H1 (cell line): ENCODE measurements around the gene SMARCD2. TPM values are rescaled to one million over a fixed set of nuclear protein-coding genes. Genes with fewer than 3 reads are reported as not detected.

Experiments used
- CTCF ChIA-PET: fragments of 300-600 bp; sonication (Branson Sonifier 250); formaldehyde crosslinking; loops from one replicate; lab custom pipeline; 2021; ENCODE audit not compliant: partially characterized antibody; lab: Charles Lee
- POLR2A ChIA-PET: fragments of 300-600 bp; sonication (Branson Sonifier 250); formaldehyde crosslinking; loops from one replicate; lab custom pipeline; 2021; ENCODE audit warnings: inconsistent platforms; ENCODE audit not compliant: partially characterized antibody; lab: Charles Lee
- DNase-seq, 2 experiments: peaks; one replicate each; pipeline versions ENCODE4 v3.0.0 to v3.0.0-alpha.2; 2010 to 2022; ENCODE audit warnings: low spot score in 2 of 2, low read depth in 1 of 2, mixed read lengths in 1 of 2
- FAIRE-seq: peaks from 2 replicates; lab custom pipeline; 2011; peaks lifted over from hg19 to GRCh38; lab: Jason Lieb, UNC
- H2AFZ ChIP-seq: 2 replicates; pipeline ENCODE4 v1.8.1; 2012; ENCODE audit warnings: low read length, inconsistent platforms
- H2AK5ac ChIP-seq: 2 replicates; pipeline ENCODE4 v1.6.1; 2013; ENCODE audit warnings: low read depth, low read length
- H2BK120ac ChIP-seq: replicated peaks from 2 replicates; pipeline ENCODE3; 2013; ENCODE audit warnings: low read depth, low read length, inconsistent platforms
- H2BK12ac ChIP-seq: 2 replicates; pipeline ENCODE4 v1.6.1; 2013; ENCODE audit warnings: low read depth, low read length
- H2BK15ac ChIP-seq: 2 replicates; pipeline ENCODE4 v1.6.1; 2013; ENCODE audit warnings: low read length
- H2BK20ac ChIP-seq: 2 replicates; pipeline ENCODE4 v1.6.1; 2013; ENCODE audit warnings: low read length
- H2BK5ac ChIP-seq: 2 replicates; pipeline ENCODE4 v1.6.1; 2013; ENCODE audit warnings: low read depth, low read length
- H3K14ac ChIP-seq: 2 replicates; pipeline ENCODE4 v1.6.1; 2013; ENCODE audit warnings: inconsistent platforms; ENCODE audit not compliant: insufficient read length
- H3K18ac ChIP-seq: 2 replicates; pipeline ENCODE4 v1.6.1; 2013; ENCODE audit warnings: low read length; ENCODE audit errors: extremely low read depth
- H3K23ac ChIP-seq: 2 replicates; pipeline ENCODE4 v1.6.1; 2013; ENCODE audit warnings: inconsistent platforms; ENCODE audit not compliant: insufficient read length
- H3K23me2 ChIP-seq: 2 replicates; pipeline ENCODE4 v1.6.1; 2013; ENCODE audit warnings: low read depth, low read length
- H3K27ac ChIP-seq: 2 replicates; pipeline ENCODE4 v1.6.1; 2011; ENCODE audit warnings: low read depth, low read length, inconsistent platforms
- H3K27me3 ChIP-seq, 4 experiments: replicated peaks in 1 of 4; 1 replicate in 1 of 4; 2 replicates in 3 of 4; pipeline versions ENCODE4 v1.6.1 to v1.8.1; 2011 to 2013; ENCODE audit warnings: low read length in 3 of 4, mild to moderate bottlenecking in 3 of 4, inconsistent platforms in 2 of 4, mixed read lengths in 2 of 4, moderate library complexity in 1 of 4; ENCODE audit not compliant: control insufficient read depth in 3 of 4, insufficient read depth in 3 of 4; ENCODE audit errors: extremely low read depth in 1 of 4
- H3K36me3 ChIP-seq, 4 experiments: 2 replicates each; pipeline versions ENCODE4 v1.6.1 to v1.8.1; 2011 to 2013; ENCODE audit warnings: mild to moderate bottlenecking in 4 of 4, low read length in 3 of 4, moderate library complexity in 2 of 4, control low read depth in 1 of 4, inconsistent platforms in 1 of 4; ENCODE audit not compliant: insufficient read depth in 4 of 4, control insufficient read depth in 2 of 4
- H3K4ac ChIP-seq: replicated peaks from 2 replicates; pipeline ENCODE3; 2013; ENCODE audit warnings: low read length, low read depth, mixed read lengths, inconsistent platforms; ENCODE audit not compliant: insufficient read length
- H3K4me1 ChIP-seq, 4 experiments: replicated peaks in 1 of 4; 1 replicate in 1 of 4; 2 replicates in 3 of 4; pipeline versions ENCODE4 v1.6.1 to v1.8.1; 2011 to 2013; ENCODE audit warnings: low read length in 3 of 4, inconsistent platforms in 2 of 4, mixed read lengths in 1 of 4; ENCODE audit not compliant: insufficient read depth in 4 of 4, control insufficient read depth in 3 of 4
- H3K4me2 ChIP-seq, 2 experiments: 2 replicates each; pipeline versions ENCODE4 v1.6.1 to v1.8.1; 2011 to 2013; ENCODE audit warnings: low read depth in 2 of 2, low read length in 2 of 2, control low read depth in 1 of 2, inconsistent platforms in 1 of 2, mild to moderate bottlenecking in 1 of 2; ENCODE audit not compliant: insufficient read depth in 1 of 2
- H3K4me3 ChIP-seq, 4 experiments: fragments of 200-600, 300-600 bp in 1 of 4; sonication (generic), shearing (Covaris generic), sonication (Bioruptor Twin) in 1 of 4; 2 replicates each; pipeline versions ENCODE4 v1.5.1 to v1.8.1; 2011 to 2016; ENCODE audit warnings: low read length in 4 of 4, low read depth in 3 of 4, control low read depth in 2 of 4, inconsistent platforms in 2 of 4, mild to moderate bottlenecking in 2 of 4, mixed read lengths in 1 of 4, moderate library complexity in 1 of 4; ENCODE audit not compliant: insufficient read depth in 2 of 4; ENCODE audit errors: extremely low read depth in 1 of 4
- H3K56ac ChIP-seq: replicated peaks from 2 replicates; pipeline ENCODE3; 2013; ENCODE audit warnings: low read depth, mild to moderate bottlenecking, mixed read lengths, low read length, inconsistent platforms; ENCODE audit not compliant: insufficient read length
- H3K79me1 ChIP-seq: 2 replicates; pipeline ENCODE4 v1.6.1; 2013; ENCODE audit warnings: low read depth, low read length, control low read depth
- H3K79me2 ChIP-seq, 2 experiments: 2 replicates each; pipeline versions ENCODE4 v1.6.1 to v1.8.1; 2012 to 2013; ENCODE audit warnings: low read length in 2 of 2, mild to moderate bottlenecking in 2 of 2, inconsistent platforms in 1 of 2; ENCODE audit not compliant: insufficient read depth in 2 of 2, control insufficient read depth in 1 of 2
- H3K9ac ChIP-seq, 4 experiments: replicated peaks in 1 of 4; 1 replicate in 1 of 4; 2 replicates in 3 of 4; pipeline versions ENCODE4 v1.6.1 to v1.8.1; 2011 to 2013; ENCODE audit warnings: low read depth in 3 of 4, low read length in 3 of 4, control low read depth in 2 of 4, mild to moderate bottlenecking in 2 of 4, moderate library complexity in 2 of 4, inconsistent platforms in 1 of 4; ENCODE audit errors: extremely low read depth in 1 of 4
- H3K9me3 ChIP-seq, 2 experiments: 2 replicates each; pipeline versions ENCODE4 v1.6.1 to v1.8.1; 2012 to 2013; ENCODE audit warnings: mild to moderate bottlenecking in 2 of 2, moderate library complexity in 2 of 2, control low read depth in 1 of 2, inconsistent platforms in 1 of 2, low read depth in 1 of 2, low read length in 1 of 2, mixed read lengths in 1 of 2; ENCODE audit not compliant: insufficient read depth in 2 of 2
- H4K20me1 ChIP-seq, 2 experiments: replicated peaks in 1 of 2; 2 replicates each; pipeline versions ENCODE3 to v1.8.1; 2011 to 2013; ENCODE audit warnings: inconsistent platforms in 2 of 2, low read length in 2 of 2, mild to moderate bottlenecking in 1 of 2; ENCODE audit not compliant: insufficient read depth in 2 of 2, control insufficient read depth in 1 of 2
- H4K5ac ChIP-seq: 2 replicates; pipeline ENCODE4 v1.6.1; 2013; ENCODE audit warnings: low read length, low read depth, mixed read lengths, inconsistent platforms; ENCODE audit not compliant: insufficient read length
- H4K8ac ChIP-seq: 2 replicates; pipeline ENCODE4 v1.8.0; 2013; ENCODE audit warnings: mild to moderate bottlenecking, moderate library complexity, low read length, inconsistent platforms; ENCODE audit not compliant: insufficient read depth; ENCODE audit errors: extremely low read depth
- H4K91ac ChIP-seq: replicated peaks from 2 replicates; pipeline ENCODE3; 2013; ENCODE audit warnings: low read length, mixed read lengths, inconsistent platforms; ENCODE audit not compliant: insufficient read length
- BACH1 ChIP-seq: IDR thresholded peaks from 2 replicates; pipeline ENCODE4 v1.6.1; 2012; ENCODE audit warnings: low read length, improper control_type of control experiment
- CBX8 ChIP-seq: fragments of 300-800, 300-1000 bp; sonication (generic); IDR thresholded peaks from 2 replicates; pipeline ENCODE4 v1.7.1; 2016; ENCODE audit warnings: low read depth, low read length, borderline replicate concordance
- CEBPB ChIP-seq: IDR thresholded peaks from 2 replicates; pipeline ENCODE4 v1.6.1; 2012; ENCODE audit warnings: low read depth, low read length
- CHD1 ChIP-seq: IDR thresholded peaks from 2 replicates; pipeline ENCODE4 v1.6.1; 2012; ENCODE audit warnings: low read depth, low read length, improper control_type of control experiment
- CHD2 ChIP-seq: IDR thresholded peaks from 2 replicates; pipeline ENCODE4 v1.6.1; 2012; ENCODE audit warnings: low read length, improper control_type of control experiment
- CREB1 ChIP-seq: IDR thresholded peaks from 2 replicates; pipeline ENCODE4 v1.6.1; 2012; ENCODE audit warnings: inconsistent platforms
- GTF2F1 ChIP-seq: IDR thresholded peaks from 2 replicates; pipeline ENCODE4 v1.6.1; 2012; ENCODE audit warnings: low read depth, low read length, improper control_type of control experiment, borderline replicate concordance
- JUN ChIP-seq: IDR thresholded peaks from 2 replicates; pipeline ENCODE4 v1.6.1; 2011; ENCODE audit warnings: low read depth, mild to moderate bottlenecking, improper control_type of control experiment, low read length
- MAX ChIP-seq: IDR thresholded peaks from 2 replicates; pipeline ENCODE4 v1.6.1; 2012; ENCODE audit warnings: inconsistent platforms
- RFX5 ChIP-seq: IDR thresholded peaks from 2 replicates; pipeline ENCODE4 v1.6.1; 2011; ENCODE audit warnings: low read depth, low read length, improper control_type of control experiment, borderline replicate concordance
- SP1 ChIP-seq: IDR thresholded peaks from 2 replicates; pipeline ENCODE4 v1.6.1; 2011; ENCODE audit warnings: low read depth, low read length
- SUZ12 ChIP-seq: fragments of 200-600 bp; sonication (generic); IDR thresholded peaks from 2 replicates; pipeline ENCODE4 v1.6.1; 2012; ENCODE audit warnings: mild to moderate bottlenecking, inconsistent platforms, low read length, moderate library complexity, mixed read lengths
- TEAD4 ChIP-seq: IDR thresholded peaks from 2 replicates; pipeline ENCODE4 v1.6.1; 2012; ENCODE audit warnings: low read depth, low read length, inconsistent platforms, mixed read lengths
- YY1 ChIP-seq: IDR thresholded peaks from 2 replicates; pipeline ENCODE4 v1.6.1; 2011; ENCODE audit warnings: low read depth, mild to moderate bottlenecking, low read length
- WGBS, 2 experiments: shearing (Covaris generic) in 1 of 2; methylation state at CpG; one replicate each; pipeline versions ENCODE4 v1.1.6 to v1.1.7; 2013 to 2015; ENCODE audit warnings: low lambda C conversion rate in 2 of 2, mixed read lengths in 2 of 2, inconsistent platforms in 1 of 2, low coverage in 1 of 2, missing lambda C conversion rate in 1 of 2; ENCODE audit not compliant: insufficient replicate concordance in 2 of 2, insufficient coverage in 1 of 2, insufficient read length in 1 of 2; ENCODE audit errors: extremely low coverage in 1 of 2, missing lambda C conversion rate in 1 of 2; 5-methylcytosine and 5-hydroxymethylcytosine counted together
- polyA plus RNA-seq, 7 experiments: library from polyadenylated mRNA; depleted of rRNA in 3 of 7; stranded (reverse) in 5 of 7; unstranded in 2 of 7; fragments of >200 nt in 5 of 7; fragments of 200-250 nt in 2 of 7; gene quantifications; 1 replicate in 5 of 7; 2 replicates in 1 of 7; 4 replicates in 1 of 7; pipeline versions ENCODE4 v1.2.1 to v1.2.3, GENCODE V29; 2011 to 2013; ENCODE audit warnings: missing spikeins in 2 of 7, mixed read lengths in 2 of 7
- total RNA-seq: library from RNA; stranded (reverse); fragmentation: NEBNext Ultra II Directional; extraction: Animal tissue kit (Norgen Biotek cat#: 25700); gene quantifications from 2 replicates; pipeline ENCODE4 v1.2.1, GENCODE V29; 2021

SMARCD2 gene
- total and polyA plus RNA-seq, 2 of the 8 experiments (the other 6 are each of a cell fraction or from before 2014, with no cell fraction given), result 90.0 to 92.2 TPM

GRCh38 chr17:63834431-63835166 lies 7.9 kb downstream of the SMARCD2 start:
- no peak overlapping the region for H3K23ac ChIP-seq
- H4K8ac ChIP-seq, result no peak overlapping the region
- no peak overlapping the region for H2AK5ac ChIP-seq
- CTCF ChIA-PET, result interaction anchor here (0.6 to 5.2 kb wide), 18 partner anchors 10 to 124 kb away, joined by 3 to 61 read pairs (median 4); no protein-coding TSS in a partner anchor
- no peaks in the 10 kb centered on the region; the same call in 1 of the 2 replicates for H3K23me2 ChIP-seq
- POLR2A ChIA-PET, result interaction anchor here (1.1 to 32.3 kb wide), 8 partner anchors 3 to 94 kb away, joined by 3 to 593 read pairs (median 7); partner anchors contain the start of genes CCDC47, DDX42, FTSJ3 and PSMC5
- no peak overlapping the region for H2BK20ac ChIP-seq
- no peaks in the 10 kb centered on the region for H3K9me3 ChIP-seq
- no peak overlapping the region for H2BK15ac ChIP-seq
- H3K36me3 ChIP-seq, result peaks cover 37 to 55% (median 51%) of the 10 kb centered on the region in 4 experiments
- H3K4me2 ChIP-seq, result no peak overlapping the region
- H3K18ac ChIP-seq, result no peak overlapping the region
- no peak overlapping the region for H3K9ac ChIP-seq
- H3K79me1 ChIP-seq, result peaks cover 20% of the 10 kb centered on the region
- H4K5ac ChIP-seq, result no peak overlapping the region
- no peak overlapping the region for H3K4me3 ChIP-seq
- H3K79me2 ChIP-seq, result peaks cover 0 to 22% of the 10 kb centered on the region in 2 experiments; a peak in 3 of 4 replicates
- H3K14ac ChIP-seq, result no peak overlapping the region
- H3K4me1 ChIP-seq, result peaks cover 3 to 20% (median 16%) of the 10 kb centered on the region in 4 experiments
- H2BK120ac ChIP-seq, result no peak overlapping the region
- H2BK12ac ChIP-seq, result no peak overlapping the region
- H3K56ac ChIP-seq, result no peak overlapping the region
- H4K20me1 ChIP-seq, result peaks cover 3 to 24% of the 10 kb centered on the region in 2 experiments
- H3K27ac ChIP-seq, result no peak overlapping the region
- no peak overlapping the region for H3K4ac ChIP-seq
- no peak overlapping the region for H2AFZ ChIP-seq
- DNase-seq, result peak; percentile 54 to 70
- WGBS, 2 experiments, result 65% methylated on average over 11 of the region's 13 CpGs; no CpG with 5 or more reads in 1 of the 2 experiments
- no peak for FAIRE-seq
- H3K27me3 ChIP-seq, result no peaks in the 10 kb centered on the region
- H4K91ac ChIP-seq, result no peak overlapping the region
- no peak overlapping the region for H2BK5ac ChIP-seq
- TF ChIP-seq YY1, result 0 out of 2 replicates have a peak, but pooled peaks have one; percentile 31
- no peak for TF ChIP-seq BACH1
- peak; percentile 41; the same call in 1 of the 2 replicates for TF ChIP-seq MAX
- TF ChIP-seq CHD2, result no peak
- TF ChIP-seq RFX5, result no peak
- no peak for TF ChIP-seq TEAD4
- TF ChIP-seq CBX8, result no peak
- no peak for TF ChIP-seq SP1
- no peak for TF ChIP-seq CREB1
- TF ChIP-seq CHD1, result no peak
- TF ChIP-seq SUZ12, result no peak
- no peak for TF ChIP-seq CEBPB
- no peak for TF ChIP-seq GTF2F1
- no peak for TF ChIP-seq JUN
